GM19468 (cell line): ENCODE measurements around the gene BATF3.
"Not testable (repeated sequence)": the region's sequence is repeated elsewhere in the genome, so short reads cannot be mapped to it uniquely, and the experiment has no call there.

Experiments used
- ATAC-seq: cut with Tn5 transposase; IDR thresholded peaks from one replicate; pipeline ENCODE4 v1.9.1; 2021; ENCODE audit warnings: mild to moderate bottlenecking, moderate library complexity, moderate number of reproducible peaks; ENCODE audit not compliant: unreplicated experiment; ENCODE audit errors: extremely low read depth

Gene BATF3, protein sequence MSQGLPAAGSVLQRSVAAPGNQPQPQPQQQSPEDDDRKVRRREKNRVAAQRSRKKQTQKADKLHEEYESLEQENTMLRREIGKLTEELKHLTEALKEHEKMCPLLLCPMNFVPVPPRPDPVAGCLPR

DNA sequence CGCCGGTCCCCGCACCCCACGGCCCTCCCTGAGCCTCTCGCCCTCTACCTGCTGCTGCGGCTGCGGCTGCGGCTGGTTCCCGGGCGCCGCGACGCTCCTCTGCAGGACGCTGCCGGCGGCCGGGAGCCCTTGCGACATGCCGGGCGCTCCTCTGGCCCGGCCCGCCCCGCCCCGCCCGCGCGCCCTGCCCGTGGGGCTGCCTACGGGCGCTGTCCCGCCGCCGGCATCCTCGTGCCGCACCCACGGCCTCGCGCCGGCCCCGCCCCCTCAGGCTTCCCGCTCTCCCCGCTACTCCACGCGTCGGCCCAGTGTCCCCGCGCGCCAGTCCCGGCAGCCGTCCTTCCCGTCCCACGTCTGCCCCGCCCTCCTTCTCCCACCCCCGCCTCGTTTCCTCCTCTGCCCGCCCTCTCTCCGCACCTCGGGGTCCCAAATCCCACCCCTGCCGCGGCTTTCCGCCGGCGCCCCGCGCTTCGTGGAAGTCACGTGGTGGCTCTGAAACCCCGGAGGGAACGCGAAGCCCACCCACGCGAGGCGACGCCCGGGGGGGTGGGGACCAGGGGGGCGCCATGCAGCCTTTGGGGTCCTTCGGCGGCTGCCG, at the start of gene BATF3:
Gene BATF3 (minus strand): TSS at position 216 of the 598 bp plus-strand sequence. CDS start 78 bp downstream, at position 138.
- no peak for ATAC-seq

DNA sequence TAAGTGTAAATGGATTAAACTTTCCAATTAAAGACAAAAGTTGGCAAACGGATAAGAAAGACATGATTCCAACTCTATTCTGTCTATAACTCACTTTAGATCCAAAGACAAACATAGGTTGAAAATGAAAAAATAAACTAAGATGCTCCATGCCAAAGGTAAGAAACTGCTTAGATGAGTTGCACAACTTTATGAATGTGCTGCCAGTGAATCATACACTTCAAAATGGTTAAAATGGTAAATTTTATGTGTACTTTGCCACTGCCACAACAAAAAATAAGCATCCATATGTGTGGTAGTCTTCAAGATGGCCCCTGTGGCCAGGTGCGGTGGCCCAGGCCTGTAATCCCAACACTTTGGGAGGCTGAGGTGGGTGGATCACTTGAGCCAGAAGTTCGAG, 46.9 kb upstream of the BATF3 start:
- ATAC-seq: no peak

DNA sequence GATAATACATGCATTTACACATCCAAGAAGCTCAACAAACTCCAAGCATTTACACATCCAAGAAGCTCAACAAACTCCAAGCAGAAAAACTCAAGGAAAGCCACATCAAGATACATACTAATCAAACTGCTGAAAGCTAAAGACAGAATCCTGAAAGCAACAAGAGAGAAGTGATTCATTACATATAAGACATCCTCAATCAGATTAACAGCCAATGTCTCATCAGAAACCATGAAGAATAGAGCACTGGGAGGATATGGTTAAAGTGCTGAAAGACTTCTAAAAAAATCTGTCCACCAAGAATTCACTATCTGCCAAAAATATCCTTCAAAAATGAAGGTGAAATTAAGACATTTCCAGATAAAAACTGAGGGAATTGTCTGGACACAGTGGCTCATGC, 45.7 kb upstream of the BATF3 start:
- no peak for ATAC-seq

DNA sequence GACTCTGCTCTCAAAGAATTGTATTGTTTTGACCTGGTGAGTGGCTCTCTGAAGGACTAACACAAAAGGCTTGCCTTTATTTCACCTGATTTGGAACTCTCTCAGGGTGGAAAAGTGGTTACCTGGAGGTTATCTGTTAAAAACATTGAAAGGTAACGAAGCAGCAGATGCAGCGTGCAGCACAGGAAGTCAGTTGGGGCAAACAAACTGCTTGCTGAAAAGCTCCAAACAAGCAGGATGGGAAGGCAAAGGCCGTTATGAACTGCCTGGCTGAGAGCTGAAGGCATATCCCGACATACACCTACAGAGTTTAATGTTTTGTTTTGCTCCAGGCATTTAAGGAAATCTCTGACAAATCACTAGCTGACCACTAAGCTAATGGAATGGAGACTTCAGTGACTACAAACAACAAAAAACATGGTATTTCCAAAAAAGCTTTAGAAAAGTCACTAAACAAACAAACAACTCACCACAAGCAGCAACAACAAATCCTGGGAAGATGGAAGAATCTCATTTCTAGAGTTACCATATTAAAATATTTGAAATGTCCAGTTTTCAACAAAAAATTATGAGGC, 44.3 kb upstream of the BATF3 start:
- ATAC-seq: no peak

DNA sequence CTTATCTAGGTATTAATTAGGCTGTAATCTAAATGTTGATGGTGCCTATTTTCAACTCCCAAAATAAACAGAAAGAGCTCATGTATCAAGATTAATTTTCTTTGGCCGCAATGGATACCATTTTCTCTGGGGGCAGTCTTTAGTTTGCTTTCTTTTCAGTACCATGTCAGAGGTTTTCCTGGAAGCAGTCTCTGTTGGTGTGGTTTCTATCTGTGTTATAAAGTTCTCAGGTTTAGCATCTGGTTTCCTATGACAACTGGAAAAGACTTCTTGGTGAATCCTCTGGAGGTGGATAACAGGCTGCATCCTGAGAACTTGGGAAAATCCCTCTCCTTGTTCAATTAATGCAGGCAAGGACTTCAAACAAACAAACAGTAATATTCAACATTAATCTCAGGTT, 38.7 kb upstream of the BATF3 start:
- no peak for ATAC-seq

DNA sequence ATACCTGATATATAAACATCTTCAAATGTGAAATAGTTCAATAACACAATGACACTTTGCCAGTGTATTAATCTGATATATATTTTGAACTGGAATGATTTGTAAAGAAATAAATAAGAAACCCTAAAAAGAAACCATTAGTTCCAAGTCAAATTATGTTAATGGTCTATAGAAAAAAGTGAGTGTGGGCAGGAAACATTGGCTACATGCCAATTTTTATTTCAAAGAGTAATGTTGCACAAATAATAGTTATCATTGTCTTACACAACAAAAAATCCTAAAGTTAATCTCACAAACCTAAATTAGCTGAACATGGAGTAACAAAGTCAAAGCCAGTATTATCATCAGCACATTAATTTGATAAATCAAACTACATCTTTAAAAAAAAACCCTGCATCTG, 37.9 kb upstream of the BATF3 start:
- no peak for ATAC-seq

DNA sequence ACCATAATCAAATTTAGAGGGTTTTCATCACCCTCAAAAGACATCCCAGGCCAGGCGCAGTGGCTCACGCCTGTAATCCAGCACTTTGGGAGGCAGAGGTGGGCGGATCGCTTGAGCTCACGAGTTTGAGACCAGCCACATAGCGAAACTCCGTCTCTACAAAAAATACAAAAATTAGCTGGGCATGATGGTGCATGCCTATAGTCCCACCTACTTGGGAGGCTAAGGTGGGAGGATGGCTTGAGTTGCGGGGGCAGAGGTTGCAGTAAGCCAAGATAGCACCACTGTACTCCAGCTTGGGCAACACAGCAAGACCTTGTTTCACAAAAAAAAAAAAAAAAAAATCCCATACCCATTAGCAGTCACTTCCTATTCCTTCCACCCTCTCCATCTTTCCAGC, 33.5 kb upstream of the BATF3 start:
- no peak for ATAC-seq

DNA sequence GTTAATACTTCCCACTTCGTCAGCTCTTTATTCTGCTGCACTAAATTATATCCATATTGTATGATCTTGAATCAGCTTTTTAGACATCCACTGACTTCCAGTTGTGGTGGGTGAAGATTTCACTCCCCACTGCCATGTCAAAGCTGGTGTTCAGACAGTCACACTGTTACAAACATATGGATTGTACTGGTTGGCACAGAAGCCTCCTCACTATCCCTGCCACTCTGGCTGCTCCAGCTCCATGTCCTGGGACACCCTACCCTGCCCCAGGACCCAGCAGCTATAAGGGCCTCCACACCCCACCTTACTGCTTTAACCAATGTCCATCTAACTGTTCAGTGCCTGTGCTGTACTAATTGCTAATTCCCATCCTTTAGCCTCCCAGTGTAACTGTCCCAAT, 32.0 kb upstream of the BATF3 start:
- ATAC-seq: no peak

DNA sequence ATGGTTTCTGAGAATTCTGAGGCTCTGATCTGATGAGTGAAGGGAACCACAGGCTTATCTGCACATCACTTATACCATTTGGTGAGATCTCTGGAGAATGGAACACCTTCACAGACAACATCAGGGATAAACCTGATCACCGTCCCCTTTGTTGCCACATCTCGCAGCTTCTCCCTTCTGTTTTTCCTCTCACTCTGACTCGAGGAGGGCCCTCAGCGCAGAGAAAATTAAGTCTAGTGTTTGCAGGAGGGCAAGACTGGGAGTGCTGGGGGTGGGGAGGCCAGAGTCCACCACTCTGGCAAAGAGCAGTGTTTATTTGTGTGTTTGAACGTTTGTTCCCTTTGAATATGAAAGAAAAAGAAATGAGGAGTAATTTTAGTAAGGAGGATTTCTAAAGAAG, 29.0 kb upstream of the BATF3 start:
- ATAC-seq: no peak

DNA sequence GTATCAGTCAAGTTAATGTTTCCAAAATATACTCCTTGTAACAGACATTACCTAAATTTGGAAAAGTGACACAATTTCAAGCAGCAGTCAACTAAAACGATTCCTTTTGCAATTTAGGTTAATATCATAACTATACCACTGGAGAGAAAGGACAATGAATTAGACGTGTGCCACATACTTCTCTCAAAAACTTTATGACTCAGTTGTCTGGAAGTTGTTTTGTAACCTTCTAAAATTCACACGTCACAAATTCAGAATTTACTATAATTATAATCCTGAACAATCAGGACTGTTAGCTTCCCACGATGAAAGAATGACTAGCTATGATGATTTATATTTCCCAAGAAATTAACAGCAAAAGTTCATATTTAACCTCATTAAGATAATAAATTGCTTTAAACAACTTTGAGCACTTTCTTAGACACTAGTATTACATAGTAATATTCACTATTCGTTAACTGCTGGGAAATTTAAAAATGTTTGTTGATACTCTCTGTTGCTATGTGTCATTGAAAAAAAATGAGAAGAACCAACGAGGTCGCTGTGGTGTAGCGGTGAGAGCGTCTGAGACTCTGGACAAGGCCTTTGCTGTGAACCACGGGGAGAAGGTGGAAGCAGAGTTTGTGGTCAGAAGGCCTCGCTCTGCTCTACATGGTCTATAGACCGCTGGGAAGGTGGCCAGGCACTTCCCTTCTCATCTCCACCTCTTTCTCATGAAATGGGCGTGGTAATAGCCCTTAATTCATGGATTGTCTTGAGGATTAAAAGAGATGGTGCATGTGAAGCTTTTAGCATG, 27.9 kb upstream of the BATF3 start:
- ATAC-seq: no peak

DNA sequence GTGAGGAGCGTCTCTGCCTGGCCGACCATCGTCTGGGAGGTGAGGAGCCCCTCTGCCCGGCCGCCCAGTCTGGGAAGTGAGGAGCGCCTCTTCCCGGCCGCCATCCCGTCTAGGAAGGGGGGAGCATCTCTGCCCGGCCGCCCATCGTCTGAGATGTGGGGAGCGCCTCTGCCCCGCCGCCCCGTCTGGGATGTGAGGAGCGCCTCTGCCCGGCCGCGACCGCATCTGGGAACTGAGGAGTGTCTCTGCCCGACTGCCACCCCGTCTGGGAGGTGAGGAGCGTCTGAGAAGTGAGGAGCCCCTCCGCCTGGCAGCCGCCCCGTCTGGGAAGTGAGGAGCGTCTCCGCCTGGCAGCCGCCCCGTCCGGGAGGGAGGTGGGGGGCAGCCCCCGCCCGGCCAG, 25.0 kb upstream of the BATF3 start:
- not testable (repeated sequence) for ATAC-seq

DNA sequence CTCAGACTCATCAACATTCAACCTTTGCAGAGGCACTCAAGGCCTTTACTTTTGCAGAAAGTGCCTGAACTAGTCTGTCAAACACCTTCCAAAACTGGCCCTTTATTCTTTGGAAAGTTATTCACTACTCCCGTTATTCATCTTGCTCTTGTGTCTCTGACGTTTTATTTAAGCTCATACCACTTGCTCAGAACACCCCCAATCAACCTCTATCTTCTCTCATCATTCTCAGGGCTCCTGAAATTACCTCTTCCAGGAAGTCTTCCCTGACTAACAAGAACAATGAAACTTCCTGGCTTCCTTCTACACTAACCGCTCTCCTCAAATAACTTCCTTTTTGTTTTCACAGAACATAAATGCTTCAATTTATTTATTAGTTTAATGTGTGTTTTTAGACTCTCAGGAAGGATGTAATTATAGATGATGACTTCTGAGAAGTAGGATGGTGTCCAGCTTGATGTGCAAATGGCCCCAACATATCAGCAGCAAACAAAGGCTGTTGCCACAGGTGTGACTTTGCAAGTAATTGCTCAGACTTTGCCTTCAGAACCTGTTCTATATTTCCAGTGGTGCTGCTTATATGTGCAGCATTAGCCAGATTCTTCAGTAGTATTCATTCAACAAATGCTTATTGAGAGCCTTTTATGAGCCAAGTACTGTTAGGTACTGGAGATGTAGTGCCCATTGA, 22.8 kb upstream of the BATF3 start:
- no peak for ATAC-seq

DNA sequence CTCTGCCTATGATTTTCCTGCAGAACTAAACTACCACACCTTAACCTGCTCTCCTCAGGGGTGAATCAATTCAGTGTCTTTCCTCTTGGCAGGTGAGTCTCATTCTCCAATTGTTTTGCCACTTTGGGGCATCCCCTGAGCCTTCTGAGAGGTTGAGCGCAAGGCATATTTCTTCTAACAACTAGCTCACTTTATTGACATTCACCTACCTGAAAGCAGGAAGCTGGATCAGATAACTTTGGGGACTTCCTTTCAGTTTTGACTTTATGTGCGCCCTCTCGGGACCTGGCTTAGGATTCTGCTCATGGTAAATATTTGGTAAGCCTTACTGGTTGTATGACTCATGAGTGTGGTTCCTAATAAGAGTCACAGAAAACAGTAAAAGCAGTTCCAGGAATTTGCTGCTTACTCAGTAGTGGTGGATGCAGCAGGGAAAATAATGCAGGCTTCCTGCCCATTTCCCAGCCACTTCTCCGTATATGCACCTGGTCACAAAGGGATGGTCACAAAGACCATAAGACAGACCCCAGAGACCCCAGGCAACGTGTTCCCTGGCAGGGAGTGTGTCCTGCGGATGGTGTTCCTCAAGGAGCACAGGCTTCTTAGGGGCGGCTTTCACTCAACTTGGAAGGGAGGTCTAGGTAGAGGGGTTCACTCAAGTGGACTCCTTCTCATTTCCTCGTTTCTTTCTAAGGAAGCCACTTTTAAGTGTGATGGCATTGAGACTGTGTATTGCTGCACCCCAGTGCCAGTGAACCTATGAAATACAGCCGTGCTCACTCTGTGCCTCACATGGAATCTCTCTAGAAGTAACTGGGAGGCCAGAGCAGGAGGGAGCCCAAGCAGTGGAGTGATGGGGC, 22.0 kb upstream of the BATF3 start:
- ATAC-seq: no peak

DNA sequence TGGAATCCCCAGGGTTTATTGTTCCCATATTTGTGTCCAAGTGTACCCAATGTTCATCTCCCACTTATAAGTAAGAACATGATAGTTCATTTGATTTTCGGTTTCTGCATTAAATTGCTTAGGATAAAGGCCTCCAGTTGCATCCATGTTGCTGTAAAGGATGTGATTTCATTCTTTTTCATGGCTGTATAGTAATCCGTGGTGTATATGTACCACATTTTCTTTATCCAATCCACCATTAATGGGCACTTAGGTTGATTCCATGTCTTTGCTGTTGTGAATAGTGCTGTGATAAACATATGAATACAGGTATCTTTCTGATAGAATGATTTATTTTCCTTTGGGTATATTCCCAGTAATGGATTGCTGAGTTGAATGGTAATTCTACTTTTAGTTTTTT, 20.0 kb upstream of the BATF3 start:
- ATAC-seq: no peak

DNA sequence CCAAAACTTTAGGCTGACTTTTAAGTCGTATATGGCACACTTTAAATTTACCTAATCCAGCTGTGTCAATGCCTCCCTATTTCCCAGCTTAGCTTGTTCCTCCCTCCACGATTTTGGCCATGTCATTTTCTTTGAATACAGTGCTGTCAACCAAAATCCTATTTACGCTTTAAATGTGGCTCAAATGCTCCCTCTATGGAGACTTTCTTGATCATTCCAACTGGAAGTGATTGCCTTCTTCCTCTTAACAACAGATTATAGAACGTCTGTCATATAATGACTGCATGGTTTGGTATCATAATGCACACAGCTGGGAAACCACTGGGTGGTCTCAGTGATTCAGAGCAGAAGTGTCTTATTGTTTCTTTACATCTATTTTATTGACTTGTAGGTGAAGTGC, 18.9 kb upstream of the BATF3 start:
- no peak for ATAC-seq

DNA sequence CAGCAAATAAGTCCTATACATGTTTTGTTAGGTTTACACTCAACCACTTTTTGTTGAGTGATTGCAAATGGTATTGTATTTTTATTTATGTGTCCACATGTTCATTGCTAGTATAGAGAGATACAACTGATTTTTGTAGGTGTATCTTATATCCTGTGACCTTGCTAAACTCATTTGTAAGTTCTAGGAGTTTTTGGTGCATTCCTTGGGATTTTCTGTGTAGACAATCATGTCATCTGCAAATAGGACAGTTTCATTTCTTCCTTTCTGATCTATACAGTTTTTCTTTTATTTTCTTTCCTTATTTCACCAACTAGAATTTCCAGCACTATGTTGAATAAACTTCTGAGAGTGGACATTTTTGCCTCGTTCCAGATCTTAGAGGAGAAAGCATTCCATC, 16.5 kb upstream of the BATF3 start:
- ATAC-seq: no peak

DNA sequence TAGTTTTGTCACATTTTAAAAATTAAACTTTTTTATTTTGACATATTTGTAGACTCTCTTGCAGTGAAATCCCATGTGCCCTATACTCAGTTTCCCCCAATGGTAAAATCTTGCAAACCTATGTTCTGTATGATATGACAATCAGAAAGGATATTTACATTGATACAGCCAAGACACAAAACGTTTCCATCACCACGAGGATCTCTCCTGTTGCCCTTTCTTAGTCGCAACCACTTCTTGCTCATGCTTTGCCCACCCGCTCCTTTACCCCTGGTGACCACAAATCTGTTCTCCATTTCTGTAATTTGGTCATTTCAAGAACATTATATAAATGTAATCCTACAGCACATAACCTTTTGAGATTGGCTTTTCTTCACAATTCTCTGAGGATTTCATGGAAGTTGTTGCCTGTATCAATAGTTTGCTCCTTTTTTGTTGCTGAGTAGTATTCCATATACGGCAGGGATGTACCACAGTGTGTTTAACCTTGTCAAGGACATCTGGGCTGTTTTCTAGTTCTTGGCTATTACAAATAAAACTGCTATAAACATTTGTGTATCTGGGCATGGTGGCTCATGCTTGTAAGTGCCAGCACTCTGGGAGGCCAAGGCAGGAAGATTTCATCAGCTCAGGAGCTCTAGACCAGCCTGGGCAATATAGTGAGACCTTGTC, 14.0 kb upstream of the BATF3 start:
- ATAC-seq: no peak

DNA sequence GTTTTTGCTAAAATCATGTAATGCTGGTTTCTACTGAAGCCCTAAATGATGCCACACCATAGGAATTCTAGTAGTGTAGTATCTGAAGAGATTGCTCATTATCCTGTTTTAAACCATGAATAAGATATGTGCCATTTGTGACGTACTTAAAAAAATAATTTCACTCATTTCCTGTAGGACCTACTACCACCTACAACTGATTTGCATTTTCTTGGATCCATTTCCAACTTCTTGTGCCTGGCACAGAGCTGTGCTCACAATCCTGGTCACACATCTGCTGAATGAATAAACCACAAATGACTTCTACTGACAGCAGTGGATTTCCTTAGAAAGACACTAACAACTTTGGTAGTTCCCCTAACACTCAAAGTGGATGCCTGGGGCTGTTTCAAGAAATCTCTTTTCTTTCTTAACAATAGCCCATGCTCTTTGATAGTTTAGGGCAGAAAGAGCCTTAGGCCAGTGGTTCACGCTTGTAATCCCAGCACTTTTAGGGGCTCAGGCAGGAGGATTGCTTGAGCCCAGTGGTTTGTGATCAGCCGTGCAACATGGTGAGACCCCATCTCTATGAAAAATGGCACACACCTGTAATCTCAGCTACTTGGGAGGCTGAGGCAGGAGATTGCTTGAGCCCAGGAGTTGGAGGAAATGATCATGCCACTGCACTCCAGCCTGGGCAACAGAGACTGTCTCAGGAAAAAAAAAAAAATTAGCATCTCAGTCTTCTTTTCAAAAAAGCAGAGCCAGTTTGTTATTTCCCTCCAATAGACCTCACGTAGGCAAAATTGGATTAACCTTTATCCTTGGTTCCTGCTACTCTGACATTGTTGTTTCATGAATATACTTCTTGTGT, 13.0 kb upstream of the BATF3 start:
- no peak for ATAC-seq
